Stimulated activated CD4-positive, alpha-beta T cell treated with anti-CD3 and anti-CD28 coated beads, Interleukin-4, amount 100 ng/mL, for 48 hours (primary cell): ENCODE data around the gene FOXP2.

Experiments used
- DNase-seq, 2 donors: peaks; one replicate each; pipeline ENCODE4 v3.0.0-alpha.2; 2020; ENCODE audit warnings: low read depth in 2 of 2

Gene FOXP2

GRCh38 chr7:114715907-114716306 is 301.3 kb downstream of the FOXP2 start:
- DNase-seq, result no peak

GRCh38 chr7:114718861-114719260 is 304.2 kb downstream of the FOXP2 start:
- DNase-seq, result peak in 1 of 2 donors; percentile 15

- no peak for DNase-seq
Observed at GRCh38 chr7:114720725-114721124, 306.1 kb downstream of the FOXP2 start.

- no peak for DNase-seq
Observed at GRCh38 chr7:114722562-114722961, 307.9 kb downstream of the FOXP2 start.

GRCh38 chr7:114723308-114723707 is 308.7 kb downstream of the FOXP2 start:
- no peak for DNase-seq

- no peak for DNase-seq
Observed at GRCh38 chr7:114740095-114740494, 325.5 kb downstream of the FOXP2 start.

- no peak for DNase-seq
Observed at GRCh38 chr7:114740941-114741340, 326.3 kb downstream of the FOXP2 start.

- DNase-seq, result no peak
Observed at GRCh38 chr7:114741911-114742310, 327.3 kb downstream of the FOXP2 start.
